NOMO-1 treated with dmso at 0.1 percent for 144 hours (cell line): ENCODE results near the gene OR2T8.

ENCODE experiments used
- DNase-seq: peaks from one replicate; lab custom pipeline; 2025; ENCODE audit not compliant: unreplicated experiment; lab: John Stamatoyannopoulos, UW

OR2T8 gene

GRCh38 chr1:247953408-247953807, 33.4 kb downstream of the OR2T8 start:
- no peak for DNase-seq

DNA sequence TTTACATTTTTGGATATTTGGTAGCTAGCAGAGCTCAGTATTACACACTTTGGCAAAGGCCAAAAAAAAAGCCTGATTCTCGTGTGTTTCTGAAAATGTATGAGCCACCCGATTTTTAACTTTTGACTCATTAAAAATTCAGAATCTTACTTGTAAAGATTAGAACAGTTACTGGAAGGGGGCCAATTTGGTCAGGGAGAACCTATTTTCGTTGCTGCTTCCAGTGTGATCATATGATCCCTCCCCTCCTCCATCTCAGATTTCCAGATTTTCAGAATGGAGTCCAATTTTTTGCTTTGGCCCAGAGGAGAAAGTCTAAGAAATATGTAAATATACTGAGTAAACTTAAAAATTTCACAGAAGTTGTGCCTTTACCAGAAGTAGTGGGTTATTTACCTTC, 41.7 kb downstream of the OR2T8 start:
- no peak for DNase-seq

GRCh38 chr1:247962911-247963588, 43.0 kb downstream of the OR2T8 start:
- DNase-seq = no peak

- no peak for DNase-seq
Observed at GRCh38 chr1:247964933-247965332, 44.9 kb downstream of the OR2T8 start, which contains the start of gene OR2AK2. TSS of gene OR2AK2 (plus strand) at chr1:247965233. CDS start at chr1:247965377, 144 bp downstream.

DNA sequence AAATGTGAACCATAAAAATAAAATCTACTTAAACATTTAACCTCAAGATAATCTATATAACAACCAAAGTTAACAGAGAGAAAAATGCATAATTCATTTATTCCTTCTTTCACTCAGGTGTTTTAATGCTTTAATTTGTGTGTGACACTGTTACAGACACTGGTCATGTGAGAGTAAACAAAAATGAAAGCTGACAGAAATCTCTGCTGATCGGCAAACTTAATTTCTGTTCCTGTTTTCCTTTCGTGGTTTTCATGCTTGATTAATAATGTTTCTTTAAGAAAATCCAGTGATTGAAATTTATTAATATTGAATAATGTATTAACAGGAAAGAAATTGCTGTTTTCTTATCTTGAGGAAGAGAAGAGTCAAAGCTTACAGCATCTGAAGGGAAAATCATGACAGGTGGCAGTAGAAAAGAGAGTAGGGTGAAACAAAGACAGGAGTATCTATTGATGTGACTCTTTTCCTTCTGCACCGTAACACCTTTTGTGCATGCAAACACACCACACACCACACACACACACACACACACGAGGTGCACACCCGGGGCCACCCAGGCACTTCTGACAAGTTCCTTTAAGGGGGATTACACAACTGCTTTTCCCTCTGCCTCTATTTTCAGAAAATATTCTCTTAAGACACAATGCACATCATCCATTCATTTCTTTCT, 46.6 kb downstream of the OR2T8 start:
- DNase-seq = no peak
